Esophagus squamous epithelium (tissue), 5 donors: ENCODE measurements around the gene XAF1. TPM values are rescaled to one million over a fixed set of nuclear protein-coding genes. Genes with fewer than 3 reads are reported as not detected.
A peak's percentile ranks its signal among the peaks of the same experiment; 100 is the strongest.

Experiments used
- DNase-seq: peaks from one replicate; lab custom pipeline; 2025; lab: John Stamatoyannopoulos, UW
- H3K27ac ChIP-seq, 4 donors: fragments of 200-600 bp; sonication (generic); one replicate each; pipeline ENCODE4 v1.5.1; 2016 to 2019; ENCODE audit warnings: mild to moderate bottlenecking in 1 of 4
- H3K27me3 ChIP-seq, 4 donors: fragments of 200-600 bp; sonication (generic); 1 replicate in 3 of 4; 2 replicates in 1 of 4; pipeline versions ENCODE4 v1.5.1 to v1.6.0; 2017 to 2021; ENCODE audit warnings: antibody characterized with exemption in 1 of 4
- H3K36me3 ChIP-seq, 3 donors: fragments of 200-600 bp; sonication (generic); one replicate each; pipeline ENCODE4 v1.5.1; 2016 to 2019
- H3K4me1 ChIP-seq, 3 donors: fragments of 200-600 bp; sonication (generic); one replicate each; pipeline ENCODE4 v1.5.1; 2017 to 2019
- H3K4me3 ChIP-seq, 4 donors: fragments of 200-600 bp; sonication (generic); 1 replicate in 3 of 4; 2 replicates in 1 of 4; pipeline ENCODE4 v1.5.1; 2016 to 2019; ENCODE audit warnings: mild to moderate bottlenecking in 2 of 4, moderate library complexity in 1 of 4
- H3K9me3 ChIP-seq, 3 donors: fragments of 200-600 bp; sonication (generic); one replicate each; pipeline ENCODE4 v1.5.1; 2016 to 2019
- POLR2A ChIP-seq, 4 donors: fragments of 450-650 bp; IDR thresholded peaks; one replicate each; pipeline ENCODE4 v1.6.1; 2017; ENCODE audit warnings: antibody characterized with exemption in 4 of 4, mild to moderate bottlenecking in 4 of 4, moderate library complexity in 3 of 4
- WGBS, 2 donors: methylation state at CpG; one replicate each; pipeline ENCODE4 v1.1.5; 2018; 5-methylcytosine and 5-hydroxymethylcytosine counted together
- intact Hi-C: fragments of 100-400 bp; cut with DNase I; formaldehyde crosslinking; loops from one replicate; pipeline ENCODE4 v1.15.0; 2022
- total RNA-seq, 4 donors: library from RNA; depleted of rRNA; stranded (reverse); fragments of >200 nt; gene quantifications; one replicate each; pipeline ENCODE4 v1.1.0, GENCODE V29; 2016
- TF ChIP-seq, protein P1 (sequence below), 6 experiments: fragments of 450-650 bp in 4 of 6; fragments of 200-600 bp in 2 of 6; sonication (generic) in 2 of 6; IDR thresholded peaks; one replicate each; pipeline ENCODE4 v1.5.1; 2016 to 2019; ENCODE audit warnings: antibody characterized with exemption in 6 of 6, mild to moderate bottlenecking in 4 of 6, moderate library complexity in 4 of 6
- donor health status: DM: yes; HTN: yes; CAD: no.

The XAF1 gene
- total RNA-seq, 4 donors from 2014 or later, result 6.9 to 24.0 (median 15.5) TPM

- peaks cover 0 to 47% (median 3%) of the 10 kb centered on the region in 4 donors for H3K27me3 ChIP-seq
- TF ChIP-seq POLR2A (IDR thresholded peaks at IDR 0.05), result no peak
- TF ChIP-seq, protein P1, sequence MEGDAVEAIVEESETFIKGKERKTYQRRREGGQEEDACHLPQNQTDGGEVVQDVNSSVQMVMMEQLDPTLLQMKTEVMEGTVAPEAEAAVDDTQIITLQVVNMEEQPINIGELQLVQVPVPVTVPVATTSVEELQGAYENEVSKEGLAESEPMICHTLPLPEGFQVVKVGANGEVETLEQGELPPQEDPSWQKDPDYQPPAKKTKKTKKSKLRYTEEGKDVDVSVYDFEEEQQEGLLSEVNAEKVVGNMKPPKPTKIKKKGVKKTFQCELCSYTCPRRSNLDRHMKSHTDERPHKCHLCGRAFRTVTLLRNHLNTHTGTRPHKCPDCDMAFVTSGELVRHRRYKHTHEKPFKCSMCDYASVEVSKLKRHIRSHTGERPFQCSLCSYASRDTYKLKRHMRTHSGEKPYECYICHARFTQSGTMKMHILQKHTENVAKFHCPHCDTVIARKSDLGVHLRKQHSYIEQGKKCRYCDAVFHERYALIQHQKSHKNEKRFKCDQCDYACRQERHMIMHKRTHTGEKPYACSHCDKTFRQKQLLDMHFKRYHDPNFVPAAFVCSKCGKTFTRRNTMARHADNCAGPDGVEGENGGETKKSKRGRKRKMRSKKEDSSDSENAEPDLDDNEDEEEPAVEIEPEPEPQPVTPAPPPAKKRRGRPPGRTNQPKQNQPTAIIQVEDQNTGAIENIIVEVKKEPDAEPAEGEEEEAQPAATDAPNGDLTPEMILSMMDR (IDR thresholded peaks at IDR 0.05), result peak in 2 of 6 experiments; percentile 8 to 49
- DNase-seq, result no peak
- H3K4me3 ChIP-seq, result peak within 1 kb of the TSS; percentile 8 to 57 (median 34)
- intact Hi-C loops, result no loop called here
- peaks cover 0 to 10% (median 0%) of the 10 kb centered on the region in 3 donors for H3K9me3 ChIP-seq
- no peaks in the 10 kb centered on the region for H3K36me3 ChIP-seq
- H3K4me1 ChIP-seq, result peaks cover 12 to 37% (median 21%) of the 10 kb centered on the region in 3 donors
- 5 to 11% methylated on average over 31 to 54 of the region's 71 CpGs for WGBS, 2 donors
- peak within 1 kb of the TSS in 3 of 4 donors; percentile 62 to 78 (median 68) for H3K27ac ChIP-seq
These were observed 42.5 kb upstream of the XAF1 start, which contains the start of gene SLC13A5 for GRCh38 chr17:6713130-6713917. SLC13A5 (minus strand) TSS chr17:6713369; CDS start chr17:6713333, 36 bp downstream.

DNA sequence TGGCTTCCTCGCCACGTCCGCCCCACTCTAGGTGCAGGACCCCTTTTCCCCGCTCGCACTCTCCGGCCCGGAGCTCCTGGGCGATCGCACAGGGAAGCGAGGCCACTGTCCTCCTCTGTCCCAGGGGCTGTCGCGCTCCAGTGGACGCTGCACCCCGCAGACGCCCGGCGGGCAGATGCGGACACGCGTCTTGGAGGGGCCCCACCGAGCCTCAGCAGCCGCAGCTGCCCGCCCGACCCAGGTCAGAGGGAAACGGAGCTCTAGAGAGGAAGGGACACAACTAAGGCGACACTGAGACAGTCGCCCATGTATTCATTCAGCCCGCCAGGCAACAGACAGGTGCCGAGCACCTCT lies 42.0 kb upstream of the XAF1 start:
- intact Hi-C loops, result no loop called here
- H3K4me3 ChIP-seq, result peak overlapping the region in 3 of 4 donors; percentile 23 to 57 (median 46)
- TF ChIP-seq, protein P1 (IDR thresholded peaks at IDR 0.05), result no peak
- TF ChIP-seq POLR2A (IDR thresholded peaks at IDR 0.05), result no peak

GRCh38 chr17:6714315-6714874 lies 41.5 kb upstream of the XAF1 start:
- WGBS, 2 donors, result 71 to 88% methylated on average over 7 of the region's 7 CpGs
- Histone ChIP-seq H3K36me3 (no peaks in the 10 kb centered on the region), H3K27me3 (peaks cover 0 to 55% (median 3%) of the 10 kb centered on the region in 4 donors), H3K27ac (no peak overlapping the region), H3K9me3 (peaks cover 0 to 10% (median 0%) of the 10 kb centered on the region in 3 donors), H3K4me1 (peaks cover 12 to 37% (median 21%) of the 10 kb centered on the region in 3 donors), H3K4me3 (no peak overlapping the region)
- intact Hi-C loops, result no loop called here
- no peak for TF ChIP-seq POLR2A (IDR thresholded peaks at IDR 0.05)
- TF ChIP-seq, protein P1 (IDR thresholded peaks at IDR 0.05), result no peak
- DNase-seq, result no peak

More for the DNA sequence above, 42.0 kb upstream of the XAF1 start:
- 51 to 52% methylated on average over 4 to 12 of the region's 29 CpGs for WGBS, 2 donors
- Histone ChIP-seq H3K4me1 (peaks cover 12 to 37% (median 21%) of the 10 kb centered on the region in 3 donors), H3K27me3 (peaks cover 0 to 50% (median 3%) of the 10 kb centered on the region in 4 donors), H3K27ac (no peak overlapping the region), H3K36me3 (no peaks in the 10 kb centered on the region), H3K9me3 (peaks cover 0 to 10% (median 0%) of the 10 kb centered on the region in 3 donors)
- no peak for DNase-seq

DNA sequence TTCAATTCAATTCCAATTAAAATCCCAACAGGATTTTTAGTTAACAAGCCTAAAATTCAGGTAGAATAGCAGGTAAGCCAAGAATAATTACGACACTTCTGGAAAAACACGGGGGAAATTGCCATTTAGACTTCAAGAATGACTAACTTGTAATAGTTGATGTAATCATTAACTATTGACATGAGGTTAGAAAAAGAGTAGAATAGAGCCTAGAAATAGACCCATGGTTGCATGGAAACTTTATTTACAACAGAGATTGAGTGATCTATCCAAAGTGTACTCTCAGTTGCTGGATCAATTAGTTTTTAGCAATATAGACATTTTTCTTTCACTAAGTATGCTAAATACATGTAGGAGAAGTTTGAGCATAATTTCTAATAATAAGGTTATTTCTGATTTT lies 39.1 kb upstream of the XAF1 start:
- intact Hi-C loops, result no loop called here
- H3K9me3 ChIP-seq, result peaks cover 0 to 10% (median 0%) of the 10 kb centered on the region in 3 donors
- 58 to 72% methylated on average over 2 of the region's 2 CpGs for WGBS, 2 donors

More for the DNA sequence above, 39.1 kb upstream of the XAF1 start:
- Histone ChIP-seq H3K36me3 (no peaks in the 10 kb centered on the region), H3K4me1 (peaks cover 6 to 22% (median 21%) of the 10 kb centered on the region in 3 donors), H3K27ac (no peak overlapping the region), H3K27me3 (peaks cover 0 to 57% (median 3%) of the 10 kb centered on the region in 4 donors), H3K4me3 (no peak overlapping the region)
- TF ChIP-seq POLR2A (IDR thresholded peaks at IDR 0.05), result no peak
- TF ChIP-seq, protein P1 (IDR thresholded peaks at IDR 0.05), result no peak
- no peak for DNase-seq
